HG03575 (cell line): ENCODE measurements around the gene PRKCZ.
"Not testable (repeated sequence)": the region's sequence is repeated elsewhere in the genome, so short reads cannot be mapped to it uniquely, and the experiment has no call there.

ENCODE experiments used
- ATAC-seq: cut with Tn5 transposase; IDR thresholded peaks from one replicate; pipeline ENCODE4 v1.9.1; 2021; ENCODE audit not compliant: unreplicated experiment, insufficient number of reproducible peaks, low FRiP score; ENCODE audit errors: extremely low read depth

Gene PRKCZ

DNA sequence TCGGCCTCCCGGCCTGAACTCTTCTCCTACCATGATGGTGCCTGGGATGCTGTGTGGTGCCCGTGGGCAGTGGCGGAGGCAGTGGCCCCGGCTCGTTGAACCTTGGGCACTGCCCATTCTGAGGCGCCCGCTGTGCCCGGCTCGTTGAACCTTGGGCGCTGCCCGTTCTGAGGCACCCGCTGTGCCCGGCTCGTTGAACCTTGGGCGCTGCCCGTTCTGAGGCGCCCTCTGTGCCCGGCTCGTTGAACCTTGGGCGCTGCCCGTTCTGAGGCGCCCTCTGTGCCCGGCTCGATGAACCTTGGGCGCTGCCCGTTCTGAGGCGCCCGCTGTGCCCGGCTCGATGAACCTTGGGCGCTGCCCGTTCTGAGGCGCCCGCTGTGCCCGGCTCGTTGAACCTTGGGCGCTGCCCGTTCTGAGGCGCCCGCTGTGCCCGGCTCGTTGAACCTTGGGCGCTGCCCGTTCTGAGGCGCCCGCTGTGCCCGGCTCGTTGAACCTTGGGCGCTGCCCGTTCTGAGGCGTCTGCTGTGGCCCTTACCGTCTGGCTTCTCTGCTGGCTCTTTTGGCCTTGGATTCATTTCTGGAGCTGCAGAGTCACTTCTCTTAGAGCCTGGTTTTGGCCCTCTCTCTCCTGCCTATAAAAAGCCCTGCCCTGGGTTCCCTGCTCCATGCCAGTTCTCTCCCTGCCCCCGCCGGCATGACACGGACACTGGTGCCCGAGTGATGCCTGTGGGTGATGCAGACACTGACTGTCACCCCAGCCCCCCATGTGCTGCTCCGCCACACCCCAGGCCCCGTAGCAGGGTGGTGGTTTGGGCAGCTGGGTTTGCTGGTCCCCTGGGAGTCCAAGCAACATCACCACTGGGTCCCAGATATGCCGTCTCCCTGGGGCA lies 44.3 kb downstream of the PRKCZ start:
- ATAC-seq, result not testable (repeated sequence)

DNA sequence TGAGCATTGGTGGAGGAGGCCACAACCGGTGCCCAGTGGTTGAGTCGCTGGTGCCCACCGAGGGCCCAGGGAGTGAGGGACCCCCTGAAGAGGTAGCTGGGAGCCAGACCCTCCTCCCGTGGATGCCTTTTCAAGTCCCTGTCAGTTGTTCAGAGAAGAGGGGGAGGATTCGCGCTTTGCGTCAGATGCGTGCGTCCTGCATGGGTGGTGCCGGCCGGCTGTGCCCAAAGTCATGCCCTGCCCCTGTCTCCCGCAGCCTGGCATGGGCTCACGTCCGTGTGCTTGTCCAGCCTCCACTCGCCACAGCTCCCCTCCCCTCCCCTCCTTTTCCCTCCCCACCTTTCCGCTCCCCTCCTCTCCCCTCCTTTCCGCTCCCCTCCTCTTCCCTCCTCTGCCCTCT lies 45.2 kb downstream of the PRKCZ start:
- no peak for ATAC-seq

DNA sequence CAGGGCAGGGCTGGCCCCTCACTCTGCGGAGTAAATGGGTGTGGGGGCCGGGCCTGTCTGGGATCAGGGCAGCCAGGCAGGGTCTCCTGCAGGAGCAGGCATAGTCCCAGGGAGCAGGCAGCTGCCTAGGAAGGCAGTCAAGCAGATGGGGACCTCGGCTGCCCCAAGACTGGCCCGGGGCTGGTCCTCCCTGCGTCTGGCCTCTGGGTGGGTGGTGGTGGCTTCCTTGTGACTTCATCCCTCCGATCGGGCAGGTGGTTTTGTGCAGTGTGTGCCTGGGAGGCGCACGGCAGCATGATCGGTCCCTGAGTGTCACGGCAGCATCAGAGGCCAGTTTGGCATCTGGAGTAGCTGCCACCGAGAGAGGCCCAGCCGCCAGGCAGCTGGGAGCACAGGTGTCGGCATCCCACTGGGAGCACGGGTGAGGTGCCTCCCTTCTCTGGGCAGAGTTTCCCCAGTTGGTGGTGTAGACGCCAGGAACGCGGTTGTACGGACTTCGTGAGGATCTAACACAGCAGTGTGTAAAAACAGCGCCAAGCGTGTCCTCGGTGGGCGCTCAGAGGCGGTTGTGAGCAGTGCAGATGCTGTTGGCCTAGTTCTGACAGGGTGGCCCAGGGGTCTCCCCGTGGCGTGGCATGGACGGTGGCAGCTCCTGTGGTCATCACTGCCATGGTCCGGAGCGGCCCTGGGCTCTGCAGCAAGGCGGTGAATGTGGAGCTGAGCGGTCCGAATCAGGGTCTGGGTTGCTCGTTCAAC lies 45.9 kb downstream of the PRKCZ start:
- no peak for ATAC-seq

DNA sequence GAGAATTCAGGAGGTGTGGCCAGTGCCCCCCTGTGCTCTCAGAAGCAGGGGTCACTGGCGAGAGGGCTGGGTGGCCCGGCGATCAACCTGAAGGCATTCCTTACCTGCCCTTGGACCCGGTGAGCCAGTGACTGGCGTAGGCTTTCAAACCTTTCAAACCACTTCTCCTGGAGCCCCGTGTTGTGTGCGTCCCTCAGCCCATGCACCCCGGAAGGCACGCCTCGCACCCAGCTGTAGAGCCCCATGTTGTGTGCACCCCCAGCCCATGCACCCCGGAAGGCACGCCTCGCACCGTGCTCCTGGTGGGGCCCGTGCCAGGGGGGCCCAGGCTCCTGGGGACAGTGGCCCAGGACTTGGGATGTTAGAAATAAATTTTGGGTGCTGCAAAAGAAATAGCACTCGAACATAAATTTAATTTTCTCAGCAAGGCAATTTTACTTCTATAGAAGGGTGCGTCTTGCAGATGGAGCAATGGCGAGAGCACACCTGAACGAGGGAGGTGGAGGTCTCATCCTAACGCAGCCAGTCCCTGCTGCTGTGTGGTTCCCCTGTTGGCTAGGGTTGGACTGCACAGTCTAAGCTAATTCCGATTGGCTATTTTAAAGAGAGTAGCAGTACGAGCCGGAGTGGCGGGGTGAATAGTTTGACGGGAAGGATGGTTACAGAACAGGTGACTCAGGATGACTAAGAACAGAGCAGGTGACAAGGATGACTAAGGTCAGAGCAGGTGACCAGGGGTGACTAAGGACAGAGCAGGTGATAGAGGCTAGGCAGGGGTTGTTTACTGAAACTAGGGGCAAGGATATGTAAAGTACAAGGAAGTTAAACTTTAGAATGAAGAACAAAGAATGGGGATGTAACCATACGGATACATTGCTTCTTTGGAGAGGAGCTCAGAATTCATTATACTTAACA lies 47.4 kb downstream of the PRKCZ start:
- no peak for ATAC-seq

DNA sequence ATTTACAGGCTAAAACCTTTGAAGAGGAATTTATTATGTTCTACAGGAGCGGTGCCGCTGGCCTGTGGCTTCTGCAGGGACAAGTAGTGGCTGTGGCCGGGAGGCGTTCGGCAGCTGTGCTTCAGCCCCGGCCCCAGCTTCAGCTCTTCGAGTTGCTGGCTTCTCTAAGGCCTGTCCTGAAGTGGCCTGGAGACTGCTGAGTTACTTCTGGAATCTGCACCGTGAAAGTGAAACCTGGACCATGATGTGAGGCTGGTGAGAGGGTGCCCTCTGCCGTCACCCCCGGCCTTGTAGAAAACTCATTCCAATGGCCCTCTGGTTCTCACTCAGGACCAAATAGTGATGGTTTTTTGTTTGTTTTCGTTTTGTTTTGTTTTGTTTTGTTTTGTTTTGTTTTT lies 48.1 kb downstream of the PRKCZ start:
- no peak for ATAC-seq

DNA sequence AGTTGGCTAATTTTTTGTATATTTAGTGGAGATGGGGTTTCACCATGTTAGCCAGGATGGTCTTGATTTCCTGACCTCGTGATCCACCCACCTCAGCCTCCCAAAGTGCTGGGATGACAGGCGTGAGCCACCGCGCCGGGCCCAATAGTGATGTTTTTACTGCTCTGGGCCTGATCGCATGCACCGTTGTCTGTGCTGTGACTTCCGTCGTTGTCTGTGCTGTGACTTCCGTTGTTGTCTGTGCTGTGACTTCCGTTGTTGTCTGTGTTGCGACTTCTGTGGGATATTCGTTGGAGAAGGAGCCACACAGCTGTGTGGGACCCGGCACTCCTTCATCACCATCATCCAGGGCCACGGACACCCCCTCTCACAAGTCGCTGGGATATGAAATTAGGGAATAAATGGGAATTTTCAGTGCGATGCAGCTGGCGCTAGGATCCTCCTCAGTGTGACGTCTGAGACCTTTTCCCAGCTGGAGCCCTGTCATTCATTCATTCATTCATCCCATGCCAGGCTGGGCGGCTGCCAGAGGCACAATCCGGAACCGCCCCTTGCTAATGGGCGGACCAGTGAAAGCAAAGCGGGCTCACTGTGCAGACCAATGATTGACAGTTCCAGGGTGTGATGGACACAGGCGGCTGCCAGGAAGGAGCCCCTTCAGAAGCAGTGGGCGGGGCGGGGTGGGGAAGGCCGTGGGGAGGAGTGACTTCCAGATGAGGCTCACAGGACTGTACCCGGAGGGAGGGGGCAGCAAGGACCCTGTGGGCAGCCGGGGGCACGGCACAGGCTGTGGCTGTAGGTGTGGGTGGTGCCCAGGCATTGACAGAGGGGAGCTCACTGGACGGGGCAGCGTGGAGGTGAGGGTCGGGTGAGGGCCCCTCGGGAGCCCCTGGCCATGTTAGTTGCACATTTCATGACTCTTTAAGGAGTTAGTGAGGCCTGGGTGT lies 48.9 kb downstream of the PRKCZ start:
- ATAC-seq, result no peak

DNA sequence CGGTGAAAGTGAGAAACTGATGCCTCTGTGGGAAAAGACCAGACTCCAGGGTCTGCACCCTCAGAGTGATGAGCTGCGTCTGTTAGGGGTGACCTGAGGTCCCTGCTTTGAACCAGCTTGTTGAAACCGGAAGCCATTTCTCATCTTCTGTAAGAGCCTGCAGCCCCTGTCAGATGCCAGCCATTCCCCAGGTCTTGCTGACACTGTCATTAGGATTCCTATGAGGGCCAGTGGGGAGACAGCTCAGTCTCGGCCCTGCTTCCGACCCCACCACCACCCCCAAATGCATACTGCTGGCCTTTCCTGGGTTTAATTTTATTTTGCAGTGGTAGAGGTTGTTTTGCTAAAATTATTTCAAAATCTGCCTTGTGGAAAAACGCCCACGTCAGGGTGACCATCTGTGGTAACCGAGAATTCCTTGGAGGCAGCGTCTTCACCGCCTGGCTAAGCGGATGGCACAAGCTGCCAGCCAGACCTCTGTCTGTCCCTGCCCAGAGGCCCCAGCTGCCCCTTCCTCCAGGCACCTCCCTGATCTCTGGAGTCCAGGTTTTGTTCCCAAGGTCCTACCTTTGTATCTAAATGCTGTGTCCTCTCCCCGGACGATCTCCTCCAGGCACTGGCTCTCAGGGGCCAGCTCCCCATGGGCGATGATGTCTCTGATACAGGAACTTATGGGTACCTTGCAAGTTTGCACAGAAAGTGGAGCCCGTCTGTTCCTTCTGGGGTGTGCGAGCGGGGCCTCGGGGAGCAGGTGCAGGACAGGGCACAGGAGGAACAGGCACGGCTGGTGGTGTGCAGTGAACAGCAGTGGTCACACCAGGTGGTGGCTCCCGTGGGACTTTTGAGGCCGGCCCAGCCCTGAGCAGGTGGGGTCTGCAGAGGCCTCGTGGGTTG lies 49.9 kb downstream of the PRKCZ start:
- ATAC-seq, result no peak

DNA sequence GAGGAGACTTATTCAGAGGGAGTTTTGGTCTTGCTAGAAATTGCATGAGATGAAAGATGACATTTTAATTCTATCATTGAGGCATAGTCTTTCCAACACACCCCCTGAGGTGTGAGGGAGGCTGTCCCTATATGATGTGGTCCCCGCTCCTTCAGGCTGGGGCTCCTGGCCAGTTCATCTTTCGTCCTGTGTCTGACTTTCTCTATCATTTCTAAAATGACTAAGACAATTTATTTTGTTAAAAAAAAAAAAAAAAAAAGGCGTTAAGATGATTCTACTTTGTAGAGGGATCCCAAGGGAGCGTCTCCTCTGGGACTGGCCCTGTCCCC lies 50.5 kb downstream of the PRKCZ start:
- ATAC-seq, result no peak

DNA sequence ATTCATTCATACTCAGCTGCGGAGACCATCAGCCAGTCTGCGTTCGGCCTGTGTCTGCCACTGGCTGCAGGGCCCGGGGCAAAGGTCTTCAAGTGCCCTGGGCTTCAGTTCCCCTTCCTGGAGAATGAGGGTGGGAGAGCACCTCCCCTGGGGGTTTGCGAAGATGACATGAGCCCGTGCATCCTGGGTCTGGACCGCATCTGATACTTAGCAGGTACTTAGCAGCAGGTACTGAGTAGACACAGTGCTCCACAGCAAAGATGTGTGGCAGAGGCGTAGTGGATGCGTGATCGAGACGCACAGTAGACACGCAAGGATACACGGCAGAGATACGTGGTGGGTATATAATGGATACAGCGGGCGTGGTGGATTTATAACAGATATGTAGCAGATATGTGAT lies 51.3 kb downstream of the PRKCZ start:
- ATAC-seq, result no peak

DNA sequence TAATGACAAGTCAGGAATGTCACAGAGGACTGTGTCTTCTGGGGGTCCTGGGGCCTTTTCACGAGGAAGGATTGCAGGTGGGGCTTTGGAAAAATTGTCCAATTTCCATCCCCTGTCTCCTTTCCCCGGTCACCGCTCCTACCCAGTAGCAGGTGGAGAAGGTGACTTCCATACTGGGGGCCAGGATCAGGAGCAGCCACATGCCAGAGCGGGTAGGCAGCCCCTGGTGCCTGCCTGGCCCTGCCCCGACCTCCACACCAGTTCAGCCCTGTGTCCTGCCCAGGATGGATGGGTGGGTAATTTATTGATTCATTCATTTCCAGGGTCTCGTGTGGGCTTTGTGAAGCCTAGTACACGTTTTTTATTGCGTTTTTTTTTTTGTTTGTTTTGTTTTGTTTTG lies 51.7 kb downstream of the PRKCZ start:
- no peak for ATAC-seq

DNA sequence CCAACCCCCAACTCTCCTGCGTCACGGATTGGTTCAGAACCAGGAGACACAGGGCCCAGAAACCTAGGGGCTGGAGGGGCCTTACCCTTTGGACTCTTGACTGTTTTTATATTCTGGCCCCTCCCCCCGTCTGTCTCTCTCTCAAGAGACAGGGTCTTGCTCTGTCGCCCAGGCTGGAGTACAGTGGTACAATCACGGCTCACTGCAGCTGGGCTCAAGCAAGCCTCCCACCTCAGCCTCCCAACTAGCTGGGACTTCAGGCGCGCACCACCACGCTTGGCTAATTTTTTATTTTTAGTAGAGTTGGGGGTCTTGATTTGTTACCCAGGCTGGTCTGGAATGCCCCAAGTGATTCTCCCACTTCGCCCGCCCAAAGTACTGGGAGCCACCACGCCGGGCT lies 52.5 kb downstream of the PRKCZ start:
- no peak for ATAC-seq

DNA sequence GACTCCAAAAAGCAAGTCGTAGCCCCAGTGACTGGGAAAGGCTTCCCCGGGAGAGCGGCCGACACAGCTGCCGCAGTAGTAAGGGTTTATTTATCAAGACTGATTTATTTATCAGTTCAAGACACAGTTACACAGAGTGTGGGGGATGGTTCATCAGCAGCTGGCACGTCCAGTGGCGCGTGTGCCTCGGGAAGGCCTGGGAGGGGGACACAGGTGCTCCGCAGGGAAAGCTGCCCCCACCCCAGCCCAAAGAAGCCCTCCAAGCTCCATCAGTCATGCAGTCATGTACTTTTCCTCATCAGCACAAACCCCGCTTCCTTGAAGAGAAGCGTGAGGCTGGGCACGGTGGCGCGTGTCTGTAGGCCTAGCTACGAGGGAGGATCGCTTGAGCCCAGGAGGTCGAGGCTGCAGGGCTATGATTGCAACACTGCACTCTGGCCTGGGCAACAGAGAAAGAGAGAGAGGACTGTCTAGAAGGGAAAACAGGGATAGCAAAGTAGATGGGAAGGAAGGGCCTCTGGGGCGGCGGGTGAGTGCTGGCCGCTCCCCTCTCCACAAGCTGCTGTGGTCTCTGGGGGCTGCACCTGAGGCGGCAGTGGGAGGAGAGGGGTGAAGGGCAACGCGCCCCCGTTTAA lies 53.2 kb downstream of the PRKCZ start:
- no peak for ATAC-seq

DNA sequence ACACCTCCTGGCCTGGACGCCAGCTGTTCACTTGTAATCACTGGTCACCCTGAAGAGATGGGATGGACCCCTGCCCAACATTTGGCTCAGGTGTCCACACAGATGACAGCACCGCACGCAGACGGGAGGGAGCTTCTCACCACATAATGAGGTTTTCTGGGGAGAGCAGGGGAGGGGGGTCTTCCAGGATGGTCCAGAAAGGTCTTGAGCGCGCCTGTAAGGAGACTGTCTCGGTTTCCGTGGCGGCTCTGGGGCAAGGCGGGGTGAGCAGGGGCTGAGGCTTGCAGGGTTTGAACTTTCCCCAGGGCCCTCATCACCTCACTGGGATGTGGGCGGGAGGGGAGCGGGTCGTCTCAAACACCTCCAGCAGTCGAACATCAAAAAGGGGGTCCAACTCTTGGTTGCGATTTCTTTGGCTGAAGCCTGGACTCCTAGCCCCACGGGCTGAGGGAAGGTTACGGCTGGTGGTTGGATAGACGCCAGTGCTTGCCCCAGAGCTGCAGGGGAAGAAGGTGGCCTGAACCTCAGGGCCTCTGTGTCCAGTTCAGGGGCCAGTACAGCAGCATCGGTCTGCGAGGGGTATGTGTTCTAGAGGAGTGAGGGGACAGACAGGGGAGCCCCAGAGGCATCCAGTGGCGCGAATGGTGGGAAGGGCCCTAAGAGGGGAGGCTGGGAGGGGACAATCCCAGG lies 53.8 kb downstream of the PRKCZ start:
- ATAC-seq, result no peak

DNA sequence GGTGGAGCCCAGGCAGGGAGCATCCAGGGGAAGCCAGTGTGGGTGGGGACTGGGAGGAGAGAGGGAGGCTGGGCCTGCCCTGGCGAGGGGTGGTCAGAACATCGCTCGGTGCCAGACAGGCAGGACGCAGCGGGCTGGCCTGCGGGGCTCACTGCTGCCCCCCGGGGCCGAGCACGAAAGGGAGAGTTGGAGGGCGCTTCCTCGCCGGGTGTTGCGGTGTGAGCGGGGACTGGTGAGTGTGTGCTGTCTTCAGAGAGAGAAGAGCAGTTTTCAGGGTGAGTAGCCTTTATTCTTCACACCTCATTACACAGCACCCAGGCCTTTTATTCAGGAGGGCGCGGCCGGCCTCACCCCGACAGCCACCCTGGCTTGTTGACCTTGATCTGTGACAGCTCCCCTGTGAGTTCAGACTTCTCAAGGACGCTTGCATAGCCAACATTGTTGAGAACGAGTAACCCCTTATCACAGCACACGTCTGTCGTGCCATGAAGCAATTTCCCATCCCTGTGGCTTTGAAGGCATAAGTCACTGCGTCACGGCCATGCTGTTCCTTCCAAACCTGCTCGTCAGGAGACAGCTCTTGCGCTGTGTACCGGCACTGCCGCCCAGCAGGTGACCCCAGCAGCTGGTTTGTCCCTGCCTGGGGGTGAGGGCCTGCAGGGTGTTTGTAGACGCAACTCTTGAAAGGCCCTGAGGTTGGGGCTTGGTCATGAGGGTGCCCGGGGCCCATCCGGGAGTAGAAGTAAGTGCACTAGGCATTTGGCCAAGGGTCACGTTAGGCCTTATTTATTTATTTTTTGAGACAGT lies 54.6 kb downstream of the PRKCZ start:
- no peak for ATAC-seq

DNA sequence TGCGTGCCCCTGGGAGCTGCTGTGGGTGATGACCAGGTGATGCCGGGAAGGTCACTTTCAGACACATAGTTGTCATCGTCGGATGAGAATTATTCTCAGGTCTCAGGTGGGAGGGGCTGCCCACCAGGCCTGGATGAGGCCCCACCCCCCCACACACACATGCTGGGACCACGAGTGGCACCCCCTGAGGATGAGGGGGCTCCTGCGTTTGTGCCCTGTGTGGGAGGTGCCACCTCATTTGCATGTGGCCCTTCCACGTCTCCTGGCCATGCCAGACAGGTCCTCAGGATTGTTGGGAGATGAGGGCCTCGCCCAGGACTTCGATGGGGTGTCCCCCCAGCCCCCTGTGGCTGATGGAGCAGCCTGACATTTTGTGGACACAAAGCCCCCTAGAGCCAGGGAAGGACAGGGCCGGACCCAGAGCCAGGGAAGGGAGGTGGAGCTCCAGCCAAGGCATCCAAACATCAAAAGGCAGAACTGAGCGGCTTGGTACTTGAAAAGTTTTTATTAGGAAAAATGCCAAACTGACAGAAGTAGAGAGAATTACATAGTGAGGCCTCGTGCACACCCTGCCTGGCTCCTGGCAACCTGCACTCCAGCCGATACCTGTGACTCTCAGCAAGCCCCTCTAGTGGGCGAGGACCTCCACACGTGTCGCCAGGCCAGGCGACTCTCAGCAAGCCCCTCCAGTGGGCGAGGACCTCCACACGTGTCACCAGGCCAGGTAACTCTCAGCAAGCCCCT lies 55.7 kb downstream of the PRKCZ start:
- no peak for ATAC-seq
